NB4 (cell line): ENCODE results near the gene STXBP4.

Source experiments
- DNase-seq: peaks from one replicate; pipeline ENCODE4 v3.0.0; 2010; ENCODE audit warnings: low read depth
- H3K4me3 ChIP-seq: one replicate; pipeline ENCODE4 v1.5.1; 2011; ENCODE audit warnings: mild to moderate bottlenecking, low read depth, low read length, moderate library complexity
- MAX ChIP-seq: IDR thresholded peaks from 2 replicates; pipeline ENCODE4 v1.6.1; 2011; ENCODE audit warnings: low read depth, low read length
- MYC ChIP-seq: IDR thresholded peaks from 2 replicates; pipeline ENCODE4 v1.6.1; 2011; ENCODE audit warnings: low read depth, low read length
- POLR2A ChIP-seq: IDR thresholded peaks from 2 replicates; pipeline ENCODE4 v1.6.1; 2011; ENCODE audit warnings: mild to moderate bottlenecking; ENCODE audit not compliant: insufficient read length; ENCODE audit errors: extremely low read depth
- TF ChIP-seq, protein P1 (sequence below): IDR thresholded peaks from one replicate; pipeline ENCODE4 v1.5.1; 2012; ENCODE audit warnings: low read depth, low read length

Gene STXBP4

GRCh38 chr17:55152236-55152635, 183.7 kb downstream of the STXBP4 start:
- DNase-seq: no peak
- TF ChIP-seq MYC (no peak), POLR2A (no peak), MAX (no peak)
- TF ChIP-seq, protein P1, sequence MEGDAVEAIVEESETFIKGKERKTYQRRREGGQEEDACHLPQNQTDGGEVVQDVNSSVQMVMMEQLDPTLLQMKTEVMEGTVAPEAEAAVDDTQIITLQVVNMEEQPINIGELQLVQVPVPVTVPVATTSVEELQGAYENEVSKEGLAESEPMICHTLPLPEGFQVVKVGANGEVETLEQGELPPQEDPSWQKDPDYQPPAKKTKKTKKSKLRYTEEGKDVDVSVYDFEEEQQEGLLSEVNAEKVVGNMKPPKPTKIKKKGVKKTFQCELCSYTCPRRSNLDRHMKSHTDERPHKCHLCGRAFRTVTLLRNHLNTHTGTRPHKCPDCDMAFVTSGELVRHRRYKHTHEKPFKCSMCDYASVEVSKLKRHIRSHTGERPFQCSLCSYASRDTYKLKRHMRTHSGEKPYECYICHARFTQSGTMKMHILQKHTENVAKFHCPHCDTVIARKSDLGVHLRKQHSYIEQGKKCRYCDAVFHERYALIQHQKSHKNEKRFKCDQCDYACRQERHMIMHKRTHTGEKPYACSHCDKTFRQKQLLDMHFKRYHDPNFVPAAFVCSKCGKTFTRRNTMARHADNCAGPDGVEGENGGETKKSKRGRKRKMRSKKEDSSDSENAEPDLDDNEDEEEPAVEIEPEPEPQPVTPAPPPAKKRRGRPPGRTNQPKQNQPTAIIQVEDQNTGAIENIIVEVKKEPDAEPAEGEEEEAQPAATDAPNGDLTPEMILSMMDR: no peak

GRCh38 chr17:55154101-55154500, 185.5 kb downstream of the STXBP4 start:
- no peak for DNase-seq
- no peak overlapping the region for H3K4me3 ChIP-seq
- TF ChIP-seq, protein P1: no peak

More at GRCh38 chr17:55152236-55152635, 183.7 kb downstream of the STXBP4 start:
- H3K4me3 ChIP-seq: no peak overlapping the region

GRCh38 chr17:55155856-55156560, 187.4 kb downstream of the STXBP4 start:
- no peak overlapping the region for H3K4me3 ChIP-seq
- no peak for DNase-seq
- TF ChIP-seq MAX: no peak
- TF ChIP-seq MYC: no peak
- TF ChIP-seq, protein P1: no peak
- no peak for TF ChIP-seq POLR2A

DNA sequence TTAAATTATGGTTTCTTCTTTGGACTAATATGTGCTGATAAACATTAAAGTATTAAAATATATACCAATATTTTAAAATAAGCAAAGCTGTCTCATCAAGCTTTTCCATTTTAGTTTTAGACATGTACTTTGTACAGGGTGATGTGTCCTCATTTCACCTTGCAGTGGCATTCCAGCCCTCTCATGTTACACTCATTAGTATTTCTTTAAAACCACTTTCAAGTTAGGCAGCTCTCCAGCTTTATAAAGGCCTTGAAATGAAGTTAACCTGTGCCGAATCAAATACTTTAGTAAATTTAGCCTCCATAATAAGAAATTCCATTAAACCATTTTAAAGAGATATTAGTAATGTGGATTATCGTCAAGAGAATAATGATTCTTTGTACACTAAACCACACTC, 188.6 kb downstream of the STXBP4 start:
- DNase-seq: no peak
- TF ChIP-seq MAX (no peak), POLR2A (no peak), MYC (no peak)
- TF ChIP-seq, protein P1: no peak
- no peak overlapping the region for H3K4me3 ChIP-seq

DNA sequence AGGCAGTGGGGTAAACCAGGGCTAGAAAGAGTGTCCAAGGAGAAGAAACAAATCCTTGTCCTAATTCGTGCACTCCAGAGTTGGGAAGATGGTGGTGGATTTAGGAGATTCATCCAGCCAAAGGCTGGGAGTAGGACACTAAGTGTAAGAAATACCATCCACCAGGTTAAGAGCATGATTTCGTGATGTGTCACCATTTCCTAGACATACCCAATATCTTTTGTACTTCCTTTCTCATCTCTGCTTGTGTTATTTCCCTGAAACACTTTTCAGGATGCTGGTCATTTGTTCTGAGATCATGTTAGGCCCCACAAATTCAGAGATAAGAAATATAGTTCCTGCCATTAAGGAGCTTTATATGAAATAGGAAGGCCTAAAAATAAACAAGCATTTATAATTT, 189.9 kb downstream of the STXBP4 start:
- TF ChIP-seq MAX (no peak), MYC (no peak), POLR2A (no peak)
- TF ChIP-seq, protein P1: no peak
- H3K4me3 ChIP-seq: no peak overlapping the region
- no peak for DNase-seq

DNA sequence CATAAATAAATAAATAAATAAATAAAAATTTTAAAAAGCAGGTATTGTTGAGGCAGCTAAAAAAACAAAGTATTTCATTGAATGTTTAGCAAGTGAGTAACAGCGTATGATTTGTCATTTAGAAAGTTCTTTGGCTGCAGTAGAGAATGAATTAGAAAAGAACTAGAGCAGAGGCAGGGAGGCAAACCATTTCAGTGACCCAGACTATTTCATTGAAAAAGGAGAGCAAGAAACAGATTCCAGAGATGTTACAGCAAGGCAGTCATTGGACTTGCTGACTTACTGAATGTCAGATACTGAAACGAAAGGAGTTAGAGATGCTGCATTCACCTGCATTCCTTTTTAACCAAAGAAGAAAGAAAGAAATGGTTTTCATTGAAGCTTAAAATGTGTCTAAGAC, 190.7 kb downstream of the STXBP4 start:
- DNase-seq: no peak
- H3K4me3 ChIP-seq: no peak overlapping the region
- TF ChIP-seq POLR2A: no peak
